SU-DHL-6 (cell line): ENCODE data around the gene PPP1R3D.

ENCODE experiments used
- H2AFZ ChIP-seq: fragments of 200-600 bp; sonication (generic); 2 replicates; pipeline ENCODE4 v1.6.1; 2014; ENCODE audit warnings: low read depth, mild to moderate bottlenecking, moderate library complexity, mixed read lengths, antibody characterized with exemption, low read length; ENCODE audit not compliant: severe bottlenecking
- H3F3A ChIP-seq: fragments of 200-600 bp; shearing (Covaris generic); 2 replicates; pipeline ENCODE4 v1.6.0; 2016; ENCODE audit warnings: antibody characterized with exemption, mild to moderate bottlenecking; ENCODE audit not compliant: insufficient read depth
- H3K27ac ChIP-seq: fragments of 200-600 bp; sonication (generic); 2 replicates; pipeline ENCODE4 v1.5.1; 2016; ENCODE audit warnings: low read depth, mild to moderate bottlenecking, low read length, moderate library complexity, mixed read lengths
- H3K27me3 ChIP-seq: fragments of 200-600 bp; sonication (generic), shearing (Covaris generic); 2 replicates; pipeline ENCODE4 v1.6.0; 2014; ENCODE audit warnings: mild to moderate bottlenecking, low read length
- H3K36me3 ChIP-seq: fragments of 200-600 bp; sonication (generic); 2 replicates; pipeline ENCODE4 v1.6.1; 2014; ENCODE audit warnings: mild to moderate bottlenecking, low read length, mixed read lengths
- H3K4me2 ChIP-seq: fragments of 300-600, 200-600 bp; shearing (Covaris generic), sonication (generic); 2 replicates; pipeline ENCODE4 v1.6.0; 2014; ENCODE audit warnings: low read length, low read depth, mild to moderate bottlenecking; ENCODE audit not compliant: poor library complexity, severe bottlenecking
- H3K4me3 ChIP-seq: fragments of 200-600 bp; sonication (generic); 2 replicates; pipeline ENCODE4 v1.5.1; 2014; ENCODE audit warnings: antibody characterized with exemption, low read length, mild to moderate bottlenecking, mixed read lengths; ENCODE audit not compliant: insufficient read depth, poor library complexity, severe bottlenecking
- H3K79me2 ChIP-seq: fragments of 200-600 bp; sonication (generic); 2 replicates; pipeline ENCODE4 v1.6.1; 2014; ENCODE audit warnings: mild to moderate bottlenecking, low read length, moderate library complexity; ENCODE audit not compliant: insufficient read depth
- H3K9ac ChIP-seq: fragments of 200-600 bp; sonication (generic); 2 replicates; pipeline ENCODE4 v1.7.0; 2014; ENCODE audit warnings: mild to moderate bottlenecking, low read length
- H3K9me2 ChIP-seq: fragments of 200-600 bp; sonication (generic); replicated peaks from 2 replicates; pipeline ENCODE4 v1.6.1; 2014; ENCODE audit warnings: low read length; ENCODE audit not compliant: insufficient read depth
- H3K9me3 ChIP-seq: fragments of 200-600 bp; sonication (generic); 2 replicates; pipeline ENCODE4 v1.6.1; 2014; ENCODE audit warnings: low read length, mixed read lengths; ENCODE audit not compliant: insufficient read depth
- H4K20me1 ChIP-seq: fragments of 200-600 bp; sonication (generic); 2 replicates; pipeline ENCODE4 v1.6.1; 2014; ENCODE audit warnings: low read depth, mild to moderate bottlenecking, antibody characterized with exemption, low read length, moderate library complexity, mixed read lengths
- CTCF ChIP-seq: fragments of 200-600 bp; sonication (generic); IDR thresholded peaks from one replicate; pipeline ENCODE4 v1.5.1; 2017; ENCODE audit warnings: antibody characterized with exemption, mild to moderate bottlenecking, low read length, moderate library complexity; ENCODE audit not compliant: insufficient read depth, poor library complexity, severe bottlenecking
- EZH2phosphoT487 ChIP-seq: fragments of 200-600 bp; sonication (generic), shearing (Covaris generic); conservative IDR thresholded peaks from 2 replicates; pipeline ENCODE4 v1.6.1; 2018; ENCODE audit warnings: mild to moderate bottlenecking, antibody characterized with exemption, low read length, moderate library complexity, mixed read lengths

Gene PPP1R3D

GRCh38 chr20:59940956-59941294 lies 820 bp upstream of the PPP1R3D start:
- no peaks in the 10 kb centered on the region for H3K9me2 ChIP-seq
- H3K36me3 ChIP-seq, result peaks cover 22% of the 10 kb centered on the region
- no peaks in the 10 kb centered on the region for H4K20me1 ChIP-seq
- H3K79me2 ChIP-seq, result peaks cover 15% of the 10 kb centered on the region
- peak overlapping the region; percentile 65 for H3K4me3 ChIP-seq
- H2AFZ ChIP-seq, result peak overlapping the region; percentile 93
- peaks cover 23% of the 10 kb centered on the region for H3F3A ChIP-seq
- peak overlapping the region; percentile 74 for H3K27ac ChIP-seq
- no peaks in the 10 kb centered on the region for H3K27me3 ChIP-seq
- H3K4me2 ChIP-seq, result peak overlapping the region; percentile 76
- TF ChIP-seq EZH2phosphoT487, result no peak
- no peak for TF ChIP-seq CTCF
- no peaks in the 10 kb centered on the region for H3K9me3 ChIP-seq
- peak overlapping the region; percentile 77 for H3K9ac ChIP-seq

- Histone ChIP-seq H2AFZ (peak overlapping the region; percentile 99), H3K4me3 (peak overlapping the region; percentile 65), H3K4me2 (peak overlapping the region; percentile 76), H3K27me3 (no peaks in the 10 kb centered on the region), H3K9me2 (no peaks in the 10 kb centered on the region), H4K20me1 (no peaks in the 10 kb centered on the region), H3F3A (peaks cover 23% of the 10 kb centered on the region), H3K27ac (no peak overlapping the region), H3K9me3 (no peaks in the 10 kb centered on the region), H3K79me2 (peaks cover 15% of the 10 kb centered on the region), H3K36me3 (peaks cover 22% of the 10 kb centered on the region), H3K9ac (peak overlapping the region; percentile 77)
- TF ChIP-seq CTCF, result no peak
- TF ChIP-seq EZH2phosphoT487, result no peak
These were observed 301 bp downstream of the PPP1R3D start for GRCh38 chr20:59939879-59940128.

- Histone ChIP-seq H3K36me3 (peaks cover 22% of the 10 kb centered on the region), H3K27ac (no peak overlapping the region), H4K20me1 (no peaks in the 10 kb centered on the region), H2AFZ (peak overlapping the region; percentile 99), H3K9me3 (no peaks in the 10 kb centered on the region), H3K27me3 (no peaks in the 10 kb centered on the region), H3K4me3 (peak overlapping the region; percentile 65), H3F3A (peaks cover 23% of the 10 kb centered on the region), H3K9me2 (no peaks in the 10 kb centered on the region), H3K4me2 (peak overlapping the region; percentile 76), H3K79me2 (peaks cover 15% of the 10 kb centered on the region), H3K9ac (peak overlapping the region; percentile 77)
- TF ChIP-seq EZH2phosphoT487 (no peak), CTCF (no peak)
These were observed 840 bp downstream of the PPP1R3D start for GRCh38 chr20:59939052-59939878.

- peak overlapping the region; percentile 32 for H3K4me2 ChIP-seq
- no peaks in the 10 kb centered on the region for H3K27me3 ChIP-seq
- H3K79me2 ChIP-seq, result peaks cover 15% of the 10 kb centered on the region
- H3F3A ChIP-seq, result peaks cover 23% of the 10 kb centered on the region
- H3K9me2 ChIP-seq, result no peaks in the 10 kb centered on the region
- H3K4me3 ChIP-seq, result no peak overlapping the region
- H3K9ac ChIP-seq, result no peak overlapping the region
- H3K36me3 ChIP-seq, result peaks cover 20% of the 10 kb centered on the region
- H4K20me1 ChIP-seq, result no peaks in the 10 kb centered on the region
- no peaks in the 10 kb centered on the region for H3K9me3 ChIP-seq
- TF ChIP-seq CTCF (no peak), EZH2phosphoT487 (no peak)
- H3K27ac ChIP-seq, result no peak overlapping the region
- no peak overlapping the region for H2AFZ ChIP-seq
These were observed 1.4 kb downstream of the PPP1R3D start for GRCh38 chr20:59938696-59939051.
